NCI-H526 (cell line): ENCODE measurements around the gene RAB9A.
"Not testable (repeated sequence)": the region's sequence is repeated elsewhere in the genome, so short reads cannot be mapped to it uniquely, and the experiment has no call there.

ENCODE experiments used
- DNase-seq, 2 experiments: peaks; one replicate each; lab custom pipeline; 2025; lab: John Stamatoyannopoulos, UW

Gene RAB9A

DNA sequence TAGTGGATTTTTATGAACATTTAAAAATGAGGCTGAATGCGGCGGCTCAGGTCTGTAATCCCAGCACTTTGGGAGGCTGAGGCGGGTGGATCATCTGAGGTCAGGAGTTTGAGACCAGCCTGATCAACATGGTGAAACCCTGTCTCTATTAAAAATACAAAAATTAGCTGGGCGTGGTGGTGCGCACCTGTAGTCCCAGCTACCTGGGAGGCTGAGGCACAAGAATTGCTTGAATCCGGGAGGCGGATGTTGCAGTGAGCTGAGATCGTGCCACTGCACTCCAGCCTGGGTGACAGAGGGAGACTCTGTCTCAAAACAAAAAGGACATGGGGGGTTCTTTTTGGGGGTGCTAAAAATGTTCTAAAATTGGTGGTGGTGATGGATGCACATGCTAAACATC lies 19.2 kb upstream of the RAB9A start:
- DNase-seq, result not testable (repeated sequence)

DNA sequence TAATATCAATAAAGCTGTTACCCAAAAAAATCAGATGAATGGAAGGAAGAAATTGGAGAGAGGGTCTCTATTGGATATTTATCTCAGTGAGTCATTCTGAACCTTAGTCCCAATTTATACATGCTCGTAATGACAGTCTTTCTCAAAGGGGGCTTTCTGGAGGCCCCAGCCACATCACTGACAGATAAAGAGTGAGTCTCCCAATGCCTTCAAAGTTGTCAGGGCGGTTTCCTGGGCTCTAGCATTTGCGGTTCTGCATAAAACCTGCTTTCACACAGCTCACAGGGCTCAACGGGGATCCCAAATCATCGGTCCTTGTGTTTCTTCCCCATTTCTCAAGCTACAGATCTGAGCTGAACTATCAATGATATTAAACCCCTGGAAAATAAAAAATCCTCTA lies 18.7 kb upstream of the RAB9A start:
- DNase-seq, result no peak

DNA sequence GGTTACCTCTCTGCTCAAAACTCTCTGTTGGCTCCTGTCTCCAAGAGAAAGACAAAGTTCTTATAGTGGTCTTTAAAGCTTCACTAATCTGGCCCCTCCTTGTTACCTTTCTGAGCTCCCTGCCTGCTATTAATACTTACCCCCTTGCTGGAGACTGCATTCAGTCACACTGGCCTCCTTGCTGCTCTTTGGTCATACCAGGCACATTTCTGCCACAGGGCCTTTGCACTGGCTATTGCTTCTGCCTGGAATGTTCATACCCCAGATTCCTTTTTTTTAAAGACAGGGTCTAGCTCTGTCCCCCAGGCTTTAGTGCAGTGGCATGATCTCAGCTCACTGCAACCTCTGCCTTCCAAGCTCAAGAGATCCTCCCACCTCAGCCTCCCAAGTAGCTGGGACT lies 15.9 kb upstream of the RAB9A start:
- DNase-seq, result no peak

DNA sequence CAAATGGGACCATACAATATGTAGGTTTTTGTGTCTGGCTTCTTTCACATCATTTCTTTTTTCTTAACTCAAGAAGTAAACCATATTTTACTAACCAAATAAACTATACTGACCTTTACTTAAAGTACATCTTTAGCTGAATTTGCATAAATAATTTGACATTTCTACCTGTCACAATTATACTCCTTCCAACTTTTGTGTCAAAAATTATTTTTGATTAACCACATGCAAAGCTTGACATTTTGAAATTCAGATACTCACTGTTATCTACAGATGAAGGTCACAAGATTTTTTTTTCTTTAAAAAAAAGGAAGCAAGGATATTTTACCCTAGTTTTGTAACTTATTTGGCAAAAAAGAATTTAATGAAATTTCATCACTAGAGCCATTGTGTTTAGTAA lies 12.0 kb upstream of the RAB9A start:
- DNase-seq, result no peak

DNA sequence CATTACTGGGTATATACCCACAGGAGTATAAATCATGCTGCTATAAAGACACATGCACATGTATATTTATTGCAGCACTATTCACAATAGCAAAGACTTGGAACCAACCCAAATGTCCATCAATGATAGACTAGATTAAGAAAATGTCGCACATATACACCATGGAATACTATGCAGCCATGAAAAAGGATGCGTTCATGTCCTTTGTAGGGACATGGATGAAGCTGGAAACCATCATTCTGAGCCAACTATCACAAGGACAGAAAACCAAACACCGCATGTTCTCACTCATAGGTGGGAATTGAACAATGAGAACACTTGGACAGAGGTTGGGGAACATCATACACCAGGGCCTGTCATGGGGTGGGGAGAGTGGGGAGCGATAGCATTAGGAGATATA lies 9.2 kb upstream of the RAB9A start:
- not testable (repeated sequence) for DNase-seq

DNA sequence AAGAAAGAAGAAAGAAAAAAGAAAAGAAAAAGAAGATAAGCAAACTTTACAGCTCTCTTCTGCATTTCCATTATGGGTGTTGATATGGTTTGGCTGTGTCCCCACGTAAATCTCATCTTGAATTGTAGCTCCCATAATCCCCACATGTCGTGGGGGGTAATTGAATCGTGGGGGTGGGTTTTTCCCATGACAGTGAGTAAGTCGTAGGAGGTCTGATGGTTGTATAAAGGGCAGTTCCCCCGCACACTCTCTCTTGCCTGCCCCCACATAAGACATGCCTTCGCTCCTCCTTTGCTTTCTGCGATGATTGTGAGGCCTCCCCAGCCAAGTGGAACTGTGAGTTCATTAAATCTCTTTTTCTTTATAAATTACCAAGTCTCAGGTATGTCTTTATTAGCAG lies 7.3 kb upstream of the RAB9A start:
- no peak for DNase-seq

DNA sequence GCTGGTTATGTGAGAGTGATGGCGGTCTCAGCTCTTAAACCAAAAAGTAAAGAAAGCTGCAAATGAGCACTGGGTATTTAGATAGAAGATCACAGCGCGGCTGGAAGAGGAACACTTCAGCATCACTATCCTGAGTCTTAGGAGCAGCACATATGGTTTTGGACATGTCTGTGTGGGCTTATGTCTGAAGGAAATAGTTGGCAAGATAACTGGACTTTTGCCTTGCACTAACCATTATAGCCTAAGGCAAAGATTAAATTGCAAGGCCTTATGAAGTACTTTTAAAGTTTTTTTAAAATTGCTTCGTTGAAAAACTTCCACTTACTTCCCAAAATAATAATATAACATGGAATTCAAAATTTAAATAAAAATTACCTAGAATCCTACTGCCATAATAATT lies 4.6 kb upstream of the RAB9A start:
- DNase-seq, result no peak

DNA sequence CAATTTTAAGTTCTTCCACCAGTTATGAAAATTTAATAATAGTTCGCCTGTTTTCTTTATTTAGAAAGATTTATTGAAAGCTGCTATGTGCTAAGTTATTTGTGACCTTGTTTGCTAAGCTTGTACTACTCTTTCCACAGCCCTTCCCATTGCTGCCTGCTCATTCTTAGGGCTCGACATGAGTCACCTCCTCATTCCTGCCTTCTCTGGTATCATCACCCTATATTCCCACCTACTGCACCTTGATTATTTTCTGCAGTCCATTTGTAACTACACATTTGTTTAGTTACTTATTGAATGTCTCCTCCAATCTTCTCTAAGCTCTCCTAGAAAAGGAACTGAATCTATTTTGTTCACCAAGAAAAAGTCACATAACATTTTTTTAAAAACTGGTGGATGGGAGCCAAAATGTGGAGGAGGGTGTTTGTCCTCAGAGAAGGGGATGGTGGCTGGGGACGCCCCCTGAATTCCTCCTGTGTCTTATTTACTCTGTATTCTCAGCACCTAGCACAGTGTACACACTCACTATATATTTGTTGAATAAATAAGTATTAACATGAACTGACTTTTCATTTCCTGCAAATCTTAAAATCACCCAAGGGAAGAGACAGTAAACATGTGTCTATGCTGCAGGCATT lies 3.7 kb upstream of the RAB9A start:
- DNase-seq, result no peak

DNA sequence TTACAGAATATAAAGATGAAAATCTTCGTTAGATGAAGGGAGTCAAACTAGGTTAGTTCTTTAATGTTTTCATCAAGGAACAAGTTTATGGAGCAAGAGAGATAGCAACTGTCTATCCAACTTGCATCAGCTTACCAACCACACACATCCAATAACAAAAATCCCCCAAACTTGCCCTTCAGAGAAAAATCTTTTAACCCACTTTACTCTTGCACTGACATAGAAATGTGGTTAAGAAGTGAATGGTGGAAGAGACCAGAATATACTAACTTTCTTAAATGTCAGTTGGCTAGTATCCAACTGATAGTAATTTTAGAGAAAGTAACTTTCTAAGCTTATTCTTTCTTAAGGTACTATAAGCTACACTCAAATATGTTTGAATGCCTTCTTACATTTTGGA lies 1.7 kb upstream of the RAB9A start:
- no peak for DNase-seq

DNA sequence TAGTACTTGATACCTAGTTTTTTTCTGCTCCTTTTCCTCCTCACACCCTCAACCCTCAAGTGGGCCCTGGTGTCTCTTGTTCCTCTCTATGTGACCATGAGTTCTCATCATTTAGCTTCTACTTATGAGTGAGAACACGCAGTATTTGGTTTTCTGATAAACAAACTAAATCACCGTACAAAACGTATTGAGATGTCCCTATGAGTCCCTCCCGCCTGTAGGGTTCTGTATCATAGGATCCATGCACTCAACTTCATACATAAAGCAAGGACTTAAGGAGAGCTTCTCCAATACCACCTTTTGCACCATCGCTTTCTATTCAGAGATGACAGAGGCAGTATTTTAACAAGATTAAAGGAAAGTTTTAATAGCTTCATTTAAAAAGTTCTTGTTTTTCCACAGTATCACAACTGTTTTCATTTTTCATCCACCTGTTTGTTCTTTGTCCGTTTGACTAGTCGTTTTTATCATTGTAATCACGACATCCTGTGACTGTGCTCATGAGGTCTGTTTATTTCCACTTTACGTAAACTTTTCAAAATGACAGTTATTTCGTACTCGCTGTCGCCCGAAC lies 457 bp upstream of the RAB9A start:
- DNase-seq, result peak; percentile 12 to 42

DNA sequence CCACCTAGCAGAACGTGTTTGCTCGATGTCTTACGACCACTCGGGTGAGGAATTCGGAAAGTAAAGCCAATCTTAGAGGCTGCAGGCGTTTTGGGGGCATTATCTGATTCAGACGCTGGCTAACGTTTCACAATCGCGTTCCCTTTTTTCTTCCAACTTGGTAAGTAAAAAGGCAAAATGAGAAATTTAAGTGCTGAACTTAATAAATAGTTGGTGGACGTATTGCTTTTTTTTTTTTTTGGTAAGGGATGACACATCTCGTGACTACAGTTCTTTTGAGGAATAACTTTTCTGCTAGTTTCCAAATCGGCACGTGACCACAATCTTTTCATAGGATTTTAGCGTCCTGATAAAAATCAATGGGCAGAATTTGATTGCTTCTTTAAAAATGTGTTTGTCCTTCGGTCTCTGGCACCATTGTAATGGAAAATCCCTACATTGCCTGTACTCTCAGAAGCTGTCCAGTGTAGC lies 848 bp downstream of the RAB9A start:
- no peak for DNase-seq

DNA sequence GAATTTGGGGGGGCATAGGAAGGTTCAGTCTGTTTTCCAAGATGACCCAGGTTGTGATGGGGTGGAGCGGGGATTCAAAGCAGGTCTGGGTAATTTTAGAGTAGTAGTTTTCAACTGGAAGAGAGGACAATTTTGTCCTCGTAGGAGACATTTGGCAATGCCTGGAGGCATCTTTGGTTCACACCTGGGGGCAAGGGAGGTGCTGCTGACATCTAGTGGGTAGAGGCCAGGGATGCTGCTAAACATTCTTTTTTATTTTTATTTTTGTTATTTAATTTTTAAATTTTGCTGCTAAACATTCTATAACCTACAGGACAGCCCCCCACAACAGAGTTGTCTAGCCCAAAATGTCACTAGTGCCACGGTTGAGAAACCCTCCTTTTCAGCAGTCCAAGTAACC lies 1.9 kb downstream of the RAB9A start:
- DNase-seq, result peak in 1 of 2 experiments; percentile 2

DNA sequence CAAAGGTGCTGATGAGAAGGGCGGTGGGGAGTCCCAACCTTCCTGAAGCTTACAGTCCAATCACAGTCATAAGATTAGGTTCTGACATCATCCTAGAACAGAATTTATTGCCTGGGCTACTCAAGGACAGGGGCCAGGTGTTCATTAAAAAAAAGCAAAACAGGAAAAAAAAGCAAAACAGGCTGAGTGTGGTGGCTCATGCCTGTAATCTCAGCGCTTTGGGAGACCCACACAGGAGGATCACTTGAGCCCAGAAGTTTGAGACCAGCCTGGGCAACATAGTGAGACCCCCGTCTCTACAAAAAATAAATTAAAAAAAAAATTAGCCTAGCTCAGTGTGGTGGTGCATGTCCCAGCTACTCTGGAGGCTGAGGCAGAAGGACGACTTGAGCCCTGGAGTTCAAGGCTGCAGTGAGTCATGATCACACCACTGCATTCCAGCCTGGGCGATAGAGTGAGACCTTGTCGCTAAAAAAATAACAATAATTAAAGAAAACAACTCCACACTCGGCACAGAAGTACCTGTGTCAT lies 3.0 kb downstream of the RAB9A start:
- no peak for DNase-seq

DNA sequence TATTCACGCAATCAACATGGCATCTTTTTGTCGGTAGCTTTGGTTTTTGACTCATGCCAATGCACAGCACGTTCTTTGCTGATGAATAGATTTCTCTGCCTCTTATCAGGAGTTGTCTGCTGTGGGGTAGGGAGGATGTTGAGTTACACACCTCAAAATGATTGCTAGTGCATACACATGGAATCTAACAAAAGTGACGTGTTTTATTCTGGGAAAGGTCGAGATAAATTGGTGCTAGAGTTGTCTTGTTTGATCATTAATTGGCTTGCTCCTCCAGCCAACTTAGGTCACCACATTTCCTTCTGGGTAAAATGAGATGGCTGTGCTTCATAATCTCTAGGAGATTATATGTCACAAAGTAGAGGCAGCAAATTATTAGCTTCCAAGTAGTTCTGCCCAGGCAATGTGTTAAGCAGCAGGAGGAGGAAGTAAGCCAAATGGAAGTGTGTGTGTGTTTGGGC lies 3.9 kb downstream of the RAB9A start:
- DNase-seq, result no peak

DNA sequence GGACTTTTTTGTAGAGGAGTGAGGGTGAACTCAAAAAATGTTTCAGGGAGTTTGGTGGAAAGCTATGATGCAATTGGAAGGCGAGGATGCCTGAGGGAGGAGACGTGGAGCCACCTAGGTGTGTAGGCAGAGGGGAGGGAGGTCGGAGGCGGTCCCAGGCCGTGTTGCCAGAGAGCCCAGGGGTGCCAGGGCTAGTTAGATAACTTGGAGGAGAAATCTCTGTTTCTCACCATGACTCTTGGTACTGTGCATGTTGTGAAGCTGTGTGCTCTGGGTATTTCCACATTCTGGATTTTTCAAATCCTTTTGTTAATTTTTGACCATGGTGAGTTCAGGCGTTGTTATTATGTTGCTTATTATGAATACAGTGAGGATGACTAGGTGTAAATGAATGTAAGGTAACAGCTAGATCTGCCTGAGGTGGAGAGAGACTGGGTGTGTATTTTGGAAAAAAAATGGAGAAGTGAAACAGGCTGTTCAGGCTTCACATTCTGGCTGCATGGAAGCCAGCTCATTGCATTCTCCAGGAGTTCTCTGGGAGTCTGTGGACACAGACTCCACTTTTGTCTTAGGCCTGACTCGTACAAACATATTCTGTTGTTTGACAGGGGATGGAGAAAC lies 4.5 kb downstream of the RAB9A start:
- no peak for DNase-seq

DNA sequence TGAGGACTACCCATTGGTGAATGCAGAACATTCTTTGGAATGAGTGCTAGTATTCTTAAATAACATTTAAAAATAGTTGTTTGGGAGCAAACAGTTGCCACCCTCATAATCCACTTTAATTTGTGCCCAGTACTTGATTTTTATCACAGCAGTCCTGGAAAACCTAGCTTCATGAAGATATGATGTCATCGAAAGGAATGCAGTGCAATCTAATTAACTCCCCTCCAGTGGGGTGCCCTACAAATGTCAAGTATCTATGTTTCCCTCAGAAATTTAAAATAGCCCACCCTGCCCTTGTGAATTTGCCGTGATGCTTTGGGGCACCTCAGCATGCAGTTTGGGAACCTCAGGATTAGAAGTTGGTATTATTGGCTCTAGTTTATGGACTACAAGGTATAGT lies 5.4 kb downstream of the RAB9A start:
- DNase-seq, result no peak

DNA sequence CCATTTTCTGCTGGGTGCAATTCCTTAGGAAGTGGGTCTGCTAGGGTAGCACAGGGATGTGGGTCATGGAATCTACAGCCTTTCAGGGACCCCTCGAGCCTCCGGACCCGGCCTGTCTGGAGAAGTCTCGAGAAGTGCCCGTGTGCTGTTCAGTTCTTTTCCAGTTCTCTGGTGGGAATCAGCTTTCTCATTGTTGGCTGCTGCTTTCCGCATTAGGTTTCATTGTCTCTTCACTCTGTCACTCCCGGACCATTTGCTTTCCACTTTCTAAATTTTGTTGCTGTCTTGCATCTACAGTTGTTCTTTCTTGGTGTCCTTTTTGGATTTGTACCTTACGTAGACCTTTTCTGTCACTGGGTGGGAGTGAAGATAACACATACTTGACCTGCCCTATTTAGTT lies 6.1 kb downstream of the RAB9A start:
- no peak for DNase-seq

DNA sequence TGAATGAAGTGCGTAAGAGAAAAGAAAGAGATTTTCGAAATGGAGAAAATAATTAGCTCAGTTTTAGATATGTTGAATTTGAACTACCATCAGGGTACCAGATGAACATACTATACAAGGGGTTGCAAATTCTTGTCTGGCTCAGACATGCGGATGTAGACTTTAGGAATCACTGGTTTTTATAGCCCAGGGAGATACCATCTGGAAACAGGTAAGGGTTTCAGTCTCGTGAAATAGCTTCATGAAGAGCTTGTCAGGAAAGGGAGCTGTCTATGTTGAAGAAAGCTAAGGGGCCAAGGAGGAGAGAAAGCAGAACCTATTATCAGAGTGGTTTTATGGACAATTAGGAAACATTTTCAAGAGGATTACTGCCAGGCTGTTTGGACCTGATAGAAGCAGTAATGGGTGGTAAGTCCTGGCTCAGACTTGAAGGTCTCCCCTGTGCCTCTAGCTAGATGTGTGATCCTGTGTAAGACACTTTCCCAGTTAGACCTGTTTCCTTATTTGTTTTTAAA lies 6.7 kb downstream of the RAB9A start:
- DNase-seq, result no peak

DNA sequence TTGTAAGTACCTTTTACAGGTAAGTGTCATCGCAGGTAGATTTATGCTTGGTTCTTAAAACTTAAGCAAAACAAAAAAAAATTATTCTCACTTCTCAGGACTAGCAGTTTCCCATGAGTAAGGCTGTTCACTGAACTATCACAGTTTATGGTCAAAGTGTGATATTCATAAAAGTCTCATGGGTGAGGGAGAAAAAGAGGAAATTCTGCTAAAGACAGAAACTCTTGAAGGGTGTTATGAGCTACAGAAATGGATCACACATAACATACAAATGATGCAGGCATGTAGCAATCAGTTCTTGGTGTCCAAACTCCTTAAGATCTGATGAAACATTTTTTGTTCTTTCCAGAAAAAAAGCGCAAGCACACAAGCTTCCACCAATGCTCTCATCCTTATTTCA lies 8.5 kb downstream of the RAB9A start:
- DNase-seq, result no peak

DNA sequence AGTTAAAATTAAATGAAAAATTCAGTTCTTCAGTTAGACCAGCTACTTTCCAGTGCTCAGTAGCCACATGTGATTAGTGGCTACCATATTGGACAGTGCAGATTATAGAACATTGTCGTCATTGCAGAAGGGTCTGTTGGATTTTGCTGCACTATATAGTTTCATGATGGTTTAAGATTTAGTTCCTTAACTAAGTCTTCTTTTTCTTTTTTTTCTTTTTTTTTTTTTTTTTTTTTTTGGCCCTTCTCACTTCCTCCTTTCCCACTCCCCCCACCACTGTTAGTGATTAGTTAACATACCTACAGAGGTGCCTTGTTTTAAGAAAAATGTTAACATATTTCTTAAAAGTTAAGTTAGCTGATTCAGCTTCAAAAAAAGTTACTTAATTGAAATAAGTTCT lies 9.0 kb downstream of the RAB9A start:
- DNase-seq, result no peak

DNA sequence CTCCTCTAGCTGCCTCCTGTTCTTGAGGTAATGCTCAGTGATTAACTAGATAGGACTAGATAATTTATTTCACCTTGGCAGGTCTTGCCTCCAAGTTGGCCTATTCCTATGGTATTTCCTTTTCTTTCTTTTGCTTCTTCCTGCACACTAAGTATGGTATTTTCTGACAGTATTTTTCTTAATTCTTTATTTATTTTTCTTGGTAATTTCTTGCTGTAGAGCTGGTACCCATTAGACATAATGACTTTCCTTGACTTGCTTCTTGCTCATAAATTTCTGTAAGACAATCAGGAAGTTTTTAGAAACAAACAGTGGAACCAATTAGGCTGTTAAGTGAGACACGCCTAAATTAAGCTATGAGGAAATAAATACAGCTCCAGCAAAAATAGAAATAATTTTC lies 9.5 kb downstream of the RAB9A start:
- no peak for DNase-seq

DNA sequence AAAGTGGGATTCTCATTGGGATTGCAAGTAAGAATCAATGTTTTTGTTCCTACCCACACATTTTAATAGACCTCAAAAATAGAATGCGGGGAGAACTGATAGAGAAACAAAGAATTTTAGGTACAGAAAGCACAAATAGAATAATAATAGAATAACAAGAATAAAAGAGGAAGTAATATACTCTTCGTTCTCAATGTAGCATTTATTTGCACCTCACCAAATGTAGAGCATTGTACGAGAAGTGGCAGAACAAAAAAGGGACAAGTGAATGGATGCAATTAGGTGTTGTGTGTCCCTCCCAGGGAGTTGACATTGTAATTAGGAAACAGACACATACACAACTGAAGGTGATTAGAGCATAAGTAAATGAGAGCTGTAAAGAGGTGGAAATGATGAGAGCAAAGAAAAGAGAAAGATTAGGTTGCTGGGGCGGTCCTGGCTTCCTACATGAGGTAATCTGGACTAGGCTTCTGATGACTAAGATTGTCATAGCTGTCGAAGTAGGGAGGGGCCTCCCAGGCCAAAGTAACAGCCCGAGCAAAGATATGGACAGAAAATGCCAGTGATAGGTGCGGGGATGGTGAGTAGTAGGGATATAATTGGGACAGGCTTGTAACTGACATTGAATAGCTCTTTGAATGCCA lies 10.4 kb downstream of the RAB9A start:
- no peak for DNase-seq

DNA sequence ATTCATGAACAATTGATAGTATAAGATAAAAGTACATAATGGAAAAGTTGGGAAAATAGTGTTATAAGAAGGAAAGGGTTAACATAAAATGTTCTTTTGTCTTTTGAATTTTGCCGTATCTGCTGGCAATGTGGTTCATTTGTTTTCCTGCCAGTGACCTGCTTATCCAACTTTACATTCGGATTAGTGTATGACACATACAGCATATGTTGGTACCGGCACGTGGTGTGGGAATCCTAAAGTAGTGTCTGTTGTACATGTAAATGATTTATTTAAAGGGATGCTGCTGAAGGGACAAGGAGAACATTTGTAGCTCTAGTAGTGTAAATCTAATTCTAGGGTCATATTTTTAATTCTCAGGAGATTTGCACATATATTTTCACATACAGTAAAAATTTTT lies 11.5 kb downstream of the RAB9A start:
- DNase-seq, result no peak
